Measurements from ENCODE around the gene CHMP5. TPM values are rescaled to one million over a fixed set of nuclear protein-coding genes. Genes with fewer than 3 reads are reported as not detected.

The CHMP5 gene
- total and polyA plus RNA-seq, 7 donors = 54.6 to 307 (median 79.6) TPM

GRCh38 chr9:33295571-33295970 lies 30.7 kb downstream of the CHMP5 start:
- H3K36me3 ChIP-seq = peaks cover 7 to 75% (median 12%) of the 10 kb centered on the region in 4 donors

GRCh38 chr9:33297432-33297831 lies 32.6 kb downstream of the CHMP5 start:
- 1 to 15% methylated on average over 1 of the region's 1 CpG for WGBS, 2 donors
- intact Hi-C loops (cut with DNase I) = no loop called here
- peaks cover 0 to 50% (median 48%) of the 10 kb centered on the region in 4 donors for H3K4me1 ChIP-seq

More at GRCh38 chr9:33295571-33295970, 30.7 kb downstream of the CHMP5 start:
- Histone ChIP-seq H3K4me1 (peaks cover 0 to 67% (median 63%) of the 10 kb centered on the region in 4 donors), H3K27me3 (no peaks in the 10 kb centered on the region), H3K27ac (no peak overlapping the region), H3K9me3 (no peaks in the 10 kb centered on the region), H3K4me3 (no peak overlapping the region)
- TF ChIP-seq EP300 (IDR thresholded peaks at IDR 0.05) (no peak), POLR2AphosphoS5 (IDR thresholded peaks at IDR 0.05) (no peak), POLR2A (IDR thresholded peaks at IDR 0.05) (no peak), CTCF (IDR thresholded peaks at IDR 0.05) (no peak)
- WGBS, 2 donors = 82 to 87% methylated on average over 2 of the region's 2 CpGs
- intact Hi-C loops (cut with DNase I) = no loop called here
- DNase-seq = no peak

GRCh38 chr9:33300546-33300945 lies 35.7 kb downstream of the CHMP5 start:
- H3K36me3 ChIP-seq = peaks cover 33 to 99% (median 44%) of the 10 kb centered on the region in 4 donors
- H3K27me3 ChIP-seq = no peaks in the 10 kb centered on the region
- H3K9me3 ChIP-seq = no peaks in the 10 kb centered on the region
- WGBS, 2 donors = 77 to 78% methylated on average over 2 of the region's 2 CpGs
- intact Hi-C loops (cut with DNase I) = no loop called here
- DNase-seq = no peak
- no peak overlapping the region for H3K4me3 ChIP-seq
- no peak for TF ChIP-seq CTCF (IDR thresholded peaks at IDR 0.05)
- TF ChIP-seq EP300 (IDR thresholded peaks at IDR 0.05) = no peak
- no peak for TF ChIP-seq POLR2AphosphoS5 (IDR thresholded peaks at IDR 0.05)
- no peak for TF ChIP-seq POLR2A (IDR thresholded peaks at IDR 0.05)
- no peak overlapping the region for H3K27ac ChIP-seq
- peaks cover 0 to 36% (median 36%) of the 10 kb centered on the region in 4 donors for H3K4me1 ChIP-seq

More at GRCh38 chr9:33297432-33297831, 32.6 kb downstream of the CHMP5 start:
- TF ChIP-seq POLR2AphosphoS5 (IDR thresholded peaks at IDR 0.05) (no peak), CTCF (IDR thresholded peaks at IDR 0.05) (no peak), EP300 (IDR thresholded peaks at IDR 0.05) (no peak), POLR2A (IDR thresholded peaks at IDR 0.05) (no peak)
- no peak overlapping the region for H3K27ac ChIP-seq
- H3K36me3 ChIP-seq = peaks cover 10 to 88% (median 18%) of the 10 kb centered on the region in 4 donors
- DNase-seq = peak; percentile 71
- no peaks in the 10 kb centered on the region for H3K9me3 ChIP-seq
- H3K4me3 ChIP-seq = no peak overlapping the region
- H3K27me3 ChIP-seq = no peaks in the 10 kb centered on the region

- TF ChIP-seq EP300 (IDR thresholded peaks at IDR 0.05) (no peak), CTCF (IDR thresholded peaks at IDR 0.05) (no peak), POLR2AphosphoS5 (IDR thresholded peaks at IDR 0.05) (no peak), POLR2A (IDR thresholded peaks at IDR 0.05) (no peak)
- no peak overlapping the region for H3K27ac ChIP-seq
- intact Hi-C loops (cut with DNase I) = no loop called here
- no peak overlapping the region for H3K4me3 ChIP-seq
- no peak for DNase-seq
- no peaks in the 10 kb centered on the region for H3K9me3 ChIP-seq
- no peaks in the 10 kb centered on the region for H3K27me3 ChIP-seq
- H3K4me1 ChIP-seq = no peaks in the 10 kb centered on the region
- WGBS, 2 donors = 93 to 96% methylated on average over 1 of the region's 1 CpG
- H3K36me3 ChIP-seq = peaks cover 40 to 99% (median 67%) of the 10 kb centered on the region in 4 donors
Measured at GRCh38 chr9:33304362-33304761, 39.5 kb downstream of the CHMP5 start.

- DNase-seq = no peak
- Histone ChIP-seq H3K9me3 (no peaks in the 10 kb centered on the region), H3K27ac (no peak overlapping the region), H3K36me3 (peaks cover 40 to 99% (median 79%) of the 10 kb centered on the region in 4 donors), H3K4me1 (no peaks in the 10 kb centered on the region), H3K4me3 (no peak overlapping the region), H3K27me3 (no peaks in the 10 kb centered on the region)
- intact Hi-C loops (cut with DNase I) = no loop called here
- no peak for TF ChIP-seq POLR2A (IDR thresholded peaks at IDR 0.05)
- TF ChIP-seq CTCF (IDR thresholded peaks at IDR 0.05) = no peak
- no peak for TF ChIP-seq EP300 (IDR thresholded peaks at IDR 0.05)
- WGBS, 2 donors = 87 to 91% methylated on average over 3 of the region's 3 CpGs
Measured at GRCh38 chr9:33306037-33306436, 41.2 kb downstream of the CHMP5 start.

Measured in sigmoid colon (tissue), 7 donors.